ENCODE measurements around the gene AFF3.

DNA sequence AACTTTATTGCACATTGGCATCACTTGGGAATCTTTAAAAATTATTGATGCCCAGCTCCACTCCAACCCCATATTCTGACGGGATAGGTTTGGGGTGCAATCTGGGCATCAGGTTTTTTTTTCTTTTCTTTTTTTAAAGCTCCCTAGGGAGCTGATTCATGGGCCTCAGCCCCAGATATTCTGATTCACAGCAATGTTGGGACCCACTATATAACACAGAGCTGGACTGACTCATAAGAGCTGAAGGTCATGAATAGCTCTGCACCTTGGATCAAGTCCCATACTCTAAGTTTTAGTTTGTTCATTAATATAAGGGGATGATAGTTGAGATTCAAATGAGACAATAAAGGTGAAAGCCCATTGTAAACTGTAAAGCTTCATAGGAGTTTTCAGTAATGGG lies 461.4 kb downstream of the AFF3 start:
- TF ChIP-seq CTCF (IDR thresholded peaks at IDR 0.05; ENCODE audit: low read length), result no peak
- TF ChIP-seq EZH2phosphoT487 (IDR thresholded peaks at IDR 0.05; ENCODE audit: low read length), result no peak
- TF ChIP-seq EZH2 (optimal IDR thresholded peaks at IDR 0.05; ENCODE audit: low read depth, low read length), result no peak
